ENCODE data around the gene EARS2. TPM values are rescaled to one million over a fixed set of nuclear protein-coding genes. Genes with fewer than 3 reads are reported as not detected.

Gene EARS2
- total RNA-seq, 1 experiment from 2014 or later, result 55.9 TPM

DNA sequence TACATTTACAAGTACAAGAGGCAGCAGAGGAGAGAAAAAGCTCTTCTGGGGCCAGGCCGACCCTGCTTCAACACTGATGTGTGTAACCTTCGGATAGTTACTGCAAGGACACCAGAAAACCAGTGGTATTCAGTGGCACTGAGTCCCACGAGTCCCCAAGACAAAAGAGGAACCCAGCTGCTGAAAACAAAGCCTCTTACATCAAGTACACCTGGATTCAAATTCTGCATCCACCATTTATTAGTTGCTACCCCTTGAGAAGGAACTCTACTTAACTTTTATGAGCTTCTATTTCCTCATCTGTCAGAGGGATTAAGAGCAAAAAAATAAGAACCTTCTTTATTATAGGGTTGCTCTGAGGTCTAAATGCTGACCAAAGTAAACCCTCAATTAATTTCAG, 2.6 kb downstream of the EARS2 start (continued):
- no peak for TF ChIP-seq E2F1 (CRISPR knock-in tag; IDR thresholded peaks at IDR 0.05)
- TF ChIP-seq NFYB (CRISPR knock-in tag; conservative IDR thresholded peaks at IDR 0.05; ENCODE audit: low read depth), result no peak
- no peak for TF ChIP-seq ZNF512 (CRISPR knock-in tag; IDR thresholded peaks at IDR 0.05; ENCODE audit: borderline replicate concordance)
- no peak for TF ChIP-seq TEAD1 (CRISPR knock-in tag; IDR thresholded peaks at IDR 0.05)
- TF ChIP-seq, protein P1, sequence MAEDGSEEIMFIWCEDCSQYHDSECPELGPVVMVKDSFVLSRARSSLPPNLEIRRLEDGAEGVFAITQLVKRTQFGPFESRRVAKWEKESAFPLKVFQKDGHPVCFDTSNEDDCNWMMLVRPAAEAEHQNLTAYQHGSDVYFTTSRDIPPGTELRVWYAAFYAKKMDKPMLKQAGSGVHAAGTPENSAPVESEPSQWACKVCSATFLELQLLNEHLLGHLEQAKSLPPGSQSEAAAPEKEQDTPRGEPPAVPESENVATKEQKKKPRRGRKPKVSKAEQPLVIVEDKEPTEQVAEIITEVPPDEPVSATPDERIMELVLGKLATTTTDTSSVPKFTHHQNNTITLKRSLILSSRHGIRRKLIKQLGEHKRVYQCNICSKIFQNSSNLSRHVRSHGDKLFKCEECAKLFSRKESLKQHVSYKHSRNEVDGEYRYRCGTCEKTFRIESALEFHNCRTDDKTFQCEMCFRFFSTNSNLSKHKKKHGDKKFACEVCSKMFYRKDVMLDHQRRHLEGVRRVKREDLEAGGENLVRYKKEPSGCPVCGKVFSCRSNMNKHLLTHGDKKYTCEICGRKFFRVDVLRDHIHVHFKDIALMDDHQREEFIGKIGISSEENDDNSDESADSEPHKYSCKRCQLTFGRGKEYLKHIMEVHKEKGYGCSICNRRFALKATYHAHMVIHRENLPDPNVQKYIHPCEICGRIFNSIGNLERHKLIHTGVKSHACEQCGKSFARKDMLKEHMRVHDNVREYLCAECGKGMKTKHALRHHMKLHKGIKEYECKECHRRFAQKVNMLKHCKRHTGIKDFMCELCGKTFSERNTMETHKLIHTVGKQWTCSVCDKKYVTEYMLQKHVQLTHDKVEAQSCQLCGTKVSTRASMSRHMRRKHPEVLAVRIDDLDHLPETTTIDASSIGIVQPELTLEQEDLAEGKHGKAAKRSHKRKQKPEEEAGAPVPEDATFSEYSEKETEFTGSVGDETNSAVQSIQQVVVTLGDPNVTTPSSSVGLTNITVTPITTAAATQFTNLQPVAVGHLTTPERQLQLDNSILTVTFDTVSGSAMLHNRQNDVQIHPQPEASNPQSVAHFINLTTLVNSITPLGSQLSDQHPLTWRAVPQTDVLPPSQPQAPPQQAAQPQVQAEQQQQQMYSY (CRISPR knock-in tag; IDR thresholded peaks at IDR 0.05), result no peak
- TF ChIP-seq ESRRA (CRISPR knock-in tag; IDR thresholded peaks at IDR 0.05; ENCODE audit: borderline replicate concordance), result no peak
- no peak for TF ChIP-seq MAX (CRISPR knock-in tag; IDR thresholded peaks at IDR 0.05)
- no peak for TF ChIP-seq CREM (CRISPR knock-in tag; IDR thresholded peaks at IDR 0.05)
- no peak for TF ChIP-seq OVOL2 (CRISPR knock-in tag; IDR thresholded peaks at IDR 0.05; ENCODE audit: borderline replicate concordance)

DNA sequence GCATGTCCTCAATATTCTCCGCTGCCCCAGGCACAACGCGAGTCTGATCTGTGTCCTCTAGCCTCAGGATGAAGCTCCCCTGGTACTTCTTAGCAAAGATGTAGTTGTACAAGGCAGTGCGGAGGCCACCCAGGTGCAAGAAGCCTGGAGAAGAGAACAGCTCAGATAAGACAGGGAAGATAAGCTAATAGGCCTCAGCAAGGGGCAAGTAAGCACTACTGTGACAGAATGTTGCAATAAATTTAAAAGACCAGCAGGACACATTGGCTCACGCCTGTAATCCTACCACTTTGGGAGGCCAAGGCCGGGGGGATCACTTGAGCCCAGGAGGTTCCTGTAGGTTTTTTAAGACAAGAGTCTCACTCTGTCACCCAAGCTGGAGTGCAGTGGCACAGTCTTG, 5.0 kb downstream of the EARS2 start:
- Mint-ChIP-seq H3K27me3 (ENCODE audit: low read depth) (no peaks in the 10 kb centered on the region), H3K27ac (no peak overlapping the region), H3K36me3 (peaks cover 49% of the 10 kb centered on the region), H3K4me1 (peaks cover 9% of the 10 kb centered on the region), H3K4me3 (no peak overlapping the region), H3K9me3 (no peaks in the 10 kb centered on the region)
- ATAC-seq (no peak), DNase-seq (ENCODE audit: low spot score) (no peak)
- ChIA-PET POLR2A (no interaction called here), CTCF (no interaction called here)
- no peak for TF ChIP-seq JAZF1 (CRISPR knock-in tag; IDR thresholded peaks at IDR 0.05)
- TF ChIP-seq, protein P2, sequence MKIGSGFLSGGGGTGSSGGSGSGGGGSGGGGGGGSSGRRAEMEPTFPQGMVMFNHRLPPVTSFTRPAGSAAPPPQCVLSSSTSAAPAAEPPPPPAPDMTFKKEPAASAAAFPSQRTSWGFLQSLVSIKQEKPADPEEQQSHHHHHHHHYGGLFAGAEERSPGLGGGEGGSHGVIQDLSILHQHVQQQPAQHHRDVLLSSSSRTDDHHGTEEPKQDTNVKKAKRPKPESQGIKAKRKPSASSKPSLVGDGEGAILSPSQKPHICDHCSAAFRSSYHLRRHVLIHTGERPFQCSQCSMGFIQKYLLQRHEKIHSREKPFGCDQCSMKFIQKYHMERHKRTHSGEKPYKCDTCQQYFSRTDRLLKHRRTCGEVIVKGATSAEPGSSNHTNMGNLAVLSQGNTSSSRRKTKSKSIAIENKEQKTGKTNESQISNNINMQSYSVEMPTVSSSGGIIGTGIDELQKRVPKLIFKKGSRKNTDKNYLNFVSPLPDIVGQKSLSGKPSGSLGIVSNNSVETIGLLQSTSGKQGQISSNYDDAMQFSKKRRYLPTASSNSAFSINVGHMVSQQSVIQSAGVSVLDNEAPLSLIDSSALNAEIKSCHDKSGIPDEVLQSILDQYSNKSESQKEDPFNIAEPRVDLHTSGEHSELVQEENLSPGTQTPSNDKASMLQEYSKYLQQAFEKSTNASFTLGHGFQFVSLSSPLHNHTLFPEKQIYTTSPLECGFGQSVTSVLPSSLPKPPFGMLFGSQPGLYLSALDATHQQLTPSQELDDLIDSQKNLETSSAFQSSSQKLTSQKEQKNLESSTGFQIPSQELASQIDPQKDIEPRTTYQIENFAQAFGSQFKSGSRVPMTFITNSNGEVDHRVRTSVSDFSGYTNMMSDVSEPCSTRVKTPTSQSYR (CRISPR knock-in tag; IDR thresholded peaks at IDR 0.05), result no peak
- TF ChIP-seq SMAD4 (CRISPR knock-in tag; IDR thresholded peaks at IDR 0.05), result no peak
- TF ChIP-seq ZNF396 (CRISPR knock-in tag; IDR thresholded peaks at IDR 0.05; ENCODE audit: borderline replicate concordance), result no peak
- no peak for TF ChIP-seq FOXJ3 (CRISPR knock-in tag; IDR thresholded peaks at IDR 0.05; ENCODE audit: borderline replicate concordance)
- TF ChIP-seq CBFB (CRISPR knock-in tag; IDR thresholded peaks at IDR 0.05; ENCODE audit: low read depth), result no peak
- no peak for TF ChIP-seq GRHL2 (CRISPR knock-in tag; IDR thresholded peaks at IDR 0.05; ENCODE audit: insufficient replicate concordance, severe bottlenecking)
- no peak for TF ChIP-seq MAX (CRISPR knock-in tag; IDR thresholded peaks at IDR 0.05)
- TF ChIP-seq CREB1 (CRISPR knock-in tag; IDR thresholded peaks at IDR 0.05), result no peak
- TF ChIP-seq AR (CRISPR knock-in tag; IDR thresholded peaks at IDR 0.05), result no peak
- TF ChIP-seq, protein P3, sequence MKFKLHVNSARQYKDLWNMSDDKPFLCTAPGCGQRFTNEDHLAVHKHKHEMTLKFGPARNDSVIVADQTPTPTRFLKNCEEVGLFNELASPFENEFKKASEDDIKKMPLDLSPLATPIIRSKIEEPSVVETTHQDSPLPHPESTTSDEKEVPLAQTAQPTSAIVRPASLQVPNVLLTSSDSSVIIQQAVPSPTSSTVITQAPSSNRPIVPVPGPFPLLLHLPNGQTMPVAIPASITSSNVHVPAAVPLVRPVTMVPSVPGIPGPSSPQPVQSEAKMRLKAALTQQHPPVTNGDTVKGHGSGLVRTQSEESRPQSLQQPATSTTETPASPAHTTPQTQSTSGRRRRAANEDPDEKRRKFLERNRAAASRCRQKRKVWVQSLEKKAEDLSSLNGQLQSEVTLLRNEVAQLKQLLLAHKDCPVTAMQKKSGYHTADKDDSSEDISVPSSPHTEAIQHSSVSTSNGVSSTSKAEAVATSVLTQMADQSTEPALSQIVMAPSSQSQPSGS (CRISPR knock-in tag; IDR thresholded peaks at IDR 0.05; ENCODE audit: borderline replicate concordance, low read depth), result no peak
- TF ChIP-seq ELF4 (CRISPR knock-in tag; IDR thresholded peaks at IDR 0.05; ENCODE audit: low read depth), result no peak
- TF ChIP-seq ZNF121 (CRISPR knock-in tag; IDR thresholded peaks at IDR 0.05), result no peak

Measured in WTC11 (cell line).